Activated naive CD4-positive, alpha-beta T cell treated with anti-CD3 and anti-CD28 coated beads, Interleukin-2, amount 50 U/mL, for 24 hours (primary cell): ENCODE data around the gene POP7.
A peak's percentile ranks its signal among the peaks of the same experiment; 100 is the strongest.

Experiments
- H3K27ac Mint-ChIP-seq: one replicate; pipeline ENCODE4 v1.8.0; 2021; ENCODE audit warnings: mild to moderate bottlenecking, mixed read lengths
- H3K27me3 Mint-ChIP-seq: one replicate; pipeline ENCODE4 v1.8.0; 2021; ENCODE audit warnings: mixed read lengths
- H3K36me3 Mint-ChIP-seq: one replicate; pipeline ENCODE4 v1.8.0; 2021; ENCODE audit warnings: mixed read lengths
- H3K4me1 Mint-ChIP-seq: one replicate; pipeline ENCODE4 v1.8.0; 2021; ENCODE audit warnings: mixed read lengths
- H3K4me3 Mint-ChIP-seq: one replicate; pipeline ENCODE4 v1.8.0; 2021; ENCODE audit warnings: mild to moderate bottlenecking, mixed read lengths
- H3K9me3 Mint-ChIP-seq: one replicate; pipeline ENCODE4 v1.8.0; 2021; ENCODE audit warnings: mixed read lengths

POP7 gene

GRCh38 chr7:100676501-100677306 lies 29.2 kb upstream of the POP7 start:
- no peaks in the 10 kb centered on the region for H3K27me3 Mint-ChIP-seq
- no peaks in the 10 kb centered on the region for H3K36me3 Mint-ChIP-seq
- H3K4me3 Mint-ChIP-seq: peak overlapping the region; percentile 89
- H3K4me1 Mint-ChIP-seq: peaks cover 37% of the 10 kb centered on the region
- H3K27ac Mint-ChIP-seq: peak overlapping the region; percentile 84
- H3K9me3 Mint-ChIP-seq: no peaks in the 10 kb centered on the region

- H3K36me3 Mint-ChIP-seq: no peaks in the 10 kb centered on the region
- peak overlapping the region; percentile 74 for H3K27ac Mint-ChIP-seq
- H3K27me3 Mint-ChIP-seq: no peaks in the 10 kb centered on the region
- H3K4me3 Mint-ChIP-seq: peak overlapping the region; percentile 47
- H3K4me1 Mint-ChIP-seq: peaks cover 44% of the 10 kb centered on the region
- H3K9me3 Mint-ChIP-seq: no peaks in the 10 kb centered on the region
Observed at GRCh38 chr7:100677308-100678267, 28.3 kb upstream of the POP7 start.

GRCh38 chr7:100678291-100678984 lies 27.5 kb upstream of the POP7 start:
- Mint-ChIP-seq H3K9me3 (no peaks in the 10 kb centered on the region), H3K27ac (peak overlapping the region; percentile 70), H3K4me1 (peaks cover 44% of the 10 kb centered on the region), H3K27me3 (no peaks in the 10 kb centered on the region), H3K4me3 (no peak overlapping the region), H3K36me3 (no peaks in the 10 kb centered on the region)

- H3K27ac Mint-ChIP-seq: peak overlapping the region; percentile 8
- H3K27me3 Mint-ChIP-seq: no peaks in the 10 kb centered on the region
- H3K9me3 Mint-ChIP-seq: no peaks in the 10 kb centered on the region
- no peaks in the 10 kb centered on the region for H3K36me3 Mint-ChIP-seq
- peaks cover 44% of the 10 kb centered on the region for H3K4me1 Mint-ChIP-seq
- H3K4me3 Mint-ChIP-seq: no peak overlapping the region
Observed at GRCh38 chr7:100679129-100679926, 26.6 kb upstream of the POP7 start.

GRCh38 chr7:100679927-100680575 lies 25.9 kb upstream of the POP7 start:
- Mint-ChIP-seq H3K4me3 (no peak overlapping the region), H3K4me1 (peaks cover 44% of the 10 kb centered on the region), H3K27ac (peak overlapping the region; percentile 71), H3K9me3 (no peaks in the 10 kb centered on the region), H3K36me3 (no peaks in the 10 kb centered on the region), H3K27me3 (no peaks in the 10 kb centered on the region)

- Mint-ChIP-seq H3K4me3 (no peak overlapping the region), H3K4me1 (peaks cover 44% of the 10 kb centered on the region), H3K27ac (no peak overlapping the region), H3K36me3 (no peaks in the 10 kb centered on the region), H3K9me3 (no peaks in the 10 kb centered on the region), H3K27me3 (no peaks in the 10 kb centered on the region)
Observed at GRCh38 chr7:100680576-100681271, 25.2 kb upstream of the POP7 start.

GRCh38 chr7:100681491-100682227 lies 24.3 kb upstream of the POP7 start:
- Mint-ChIP-seq H3K4me1 (peaks cover 40% of the 10 kb centered on the region), H3K36me3 (no peaks in the 10 kb centered on the region), H3K27me3 (no peaks in the 10 kb centered on the region), H3K27ac (peak overlapping the region; percentile 23), H3K9me3 (no peaks in the 10 kb centered on the region), H3K4me3 (no peak overlapping the region)

- no peaks in the 10 kb centered on the region for H3K36me3 Mint-ChIP-seq
- no peaks in the 10 kb centered on the region for H3K27me3 Mint-ChIP-seq
- no peak overlapping the region for H3K4me3 Mint-ChIP-seq
- H3K9me3 Mint-ChIP-seq: no peaks in the 10 kb centered on the region
- H3K4me1 Mint-ChIP-seq: peaks cover 35% of the 10 kb centered on the region
- H3K27ac Mint-ChIP-seq: no peak overlapping the region
Observed at GRCh38 chr7:100682228-100682741, 23.6 kb upstream of the POP7 start.

- no peaks in the 10 kb centered on the region for H3K9me3 Mint-ChIP-seq
- no peak overlapping the region for H3K4me3 Mint-ChIP-seq
- H3K27ac Mint-ChIP-seq: no peak overlapping the region
- H3K4me1 Mint-ChIP-seq: peaks cover 27% of the 10 kb centered on the region
- H3K36me3 Mint-ChIP-seq: no peaks in the 10 kb centered on the region
- H3K27me3 Mint-ChIP-seq: no peaks in the 10 kb centered on the region
Observed at GRCh38 chr7:100682991-100683658, 22.8 kb upstream of the POP7 start.

- no peak overlapping the region for H3K27ac Mint-ChIP-seq
- H3K4me3 Mint-ChIP-seq: no peak overlapping the region
- H3K9me3 Mint-ChIP-seq: no peaks in the 10 kb centered on the region
- no peaks in the 10 kb centered on the region for H3K27me3 Mint-ChIP-seq
- H3K36me3 Mint-ChIP-seq: no peaks in the 10 kb centered on the region
- peaks cover 28% of the 10 kb centered on the region for H3K4me1 Mint-ChIP-seq
Observed at GRCh38 chr7:100683659-100684533, 22.0 kb upstream of the POP7 start.

- Mint-ChIP-seq H3K4me1 (peaks cover 27% of the 10 kb centered on the region), H3K27ac (no peak overlapping the region), H3K36me3 (no peaks in the 10 kb centered on the region), H3K4me3 (no peak overlapping the region), H3K9me3 (no peaks in the 10 kb centered on the region), H3K27me3 (no peaks in the 10 kb centered on the region)
Observed at GRCh38 chr7:100684534-100685042, 21.3 kb upstream of the POP7 start.

GRCh38 chr7:100685049-100685605 lies 20.8 kb upstream of the POP7 start:
- Mint-ChIP-seq H3K4me3 (no peak overlapping the region), H3K36me3 (no peaks in the 10 kb centered on the region), H3K27me3 (no peaks in the 10 kb centered on the region), H3K4me1 (peaks cover 27% of the 10 kb centered on the region), H3K9me3 (no peaks in the 10 kb centered on the region), H3K27ac (no peak overlapping the region)
